HG02973 (cell line): Measurements from ENCODE around the gene SNRPB2.

Experiments
- ATAC-seq: cut with Tn5 transposase; IDR thresholded peaks from one replicate; pipeline ENCODE4 v1.9.1; 2021; ENCODE audit warnings: moderate library complexity; ENCODE audit not compliant: unreplicated experiment

The SNRPB2 gene

DNA sequence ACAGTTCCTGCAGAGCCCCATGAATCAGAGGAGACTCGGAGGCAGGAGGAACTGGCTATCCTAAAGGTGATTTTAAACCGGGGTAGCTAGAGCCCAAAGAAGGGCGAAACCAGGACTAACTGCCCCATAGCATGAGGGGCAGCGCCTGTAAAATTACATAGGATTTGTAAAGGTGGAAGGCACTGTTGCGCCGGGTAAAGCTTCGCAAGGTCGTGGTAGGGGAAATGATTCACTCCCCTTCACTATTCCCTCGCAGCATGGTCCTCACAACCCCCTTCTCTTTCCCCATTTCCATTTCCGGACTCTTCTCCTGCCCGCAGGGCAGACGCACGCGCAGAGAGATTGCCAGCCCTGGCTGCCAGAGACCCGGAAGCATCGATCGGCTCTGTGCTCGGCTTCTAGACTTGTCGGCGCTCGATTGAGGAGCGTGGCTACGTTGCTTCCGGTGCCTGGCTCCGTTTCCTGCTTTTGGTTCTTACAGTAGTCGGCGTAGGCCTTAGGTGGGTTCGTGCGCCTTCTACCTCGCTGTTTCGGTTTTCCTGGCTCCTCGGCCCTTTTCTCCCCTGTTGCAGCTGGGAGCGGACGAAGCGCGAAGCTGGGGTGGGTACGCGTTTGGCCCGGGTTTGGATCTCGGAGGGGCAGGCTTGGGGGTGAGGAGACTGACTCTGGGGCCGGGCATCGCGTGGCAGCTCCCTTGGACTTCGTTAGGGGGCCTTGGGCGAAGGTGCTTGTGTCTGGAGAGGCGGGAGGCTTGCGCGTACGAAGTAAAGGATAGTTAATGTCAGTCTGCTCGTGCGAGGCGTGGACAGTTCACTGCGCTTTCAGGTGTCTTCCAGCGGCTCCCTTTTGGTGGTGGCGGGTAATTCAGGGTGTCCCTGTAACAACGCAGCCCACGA is at the start of gene SNRPB2:
SNRPB2 (plus strand) TSS at position 462 of the 896 bp plus-strand sequence. CDS start 1,677 bp downstream, outside the sequence.
- peak; percentile 98 for ATAC-seq

- no peak for ATAC-seq
These were observed 45.4 kb upstream of the SNRPB2 start for GRCh38 chr20:16684416-16684815.

- no peak for ATAC-seq
These were observed 39.9 kb upstream of the SNRPB2 start for GRCh38 chr20:16689906-16690305.

DNA sequence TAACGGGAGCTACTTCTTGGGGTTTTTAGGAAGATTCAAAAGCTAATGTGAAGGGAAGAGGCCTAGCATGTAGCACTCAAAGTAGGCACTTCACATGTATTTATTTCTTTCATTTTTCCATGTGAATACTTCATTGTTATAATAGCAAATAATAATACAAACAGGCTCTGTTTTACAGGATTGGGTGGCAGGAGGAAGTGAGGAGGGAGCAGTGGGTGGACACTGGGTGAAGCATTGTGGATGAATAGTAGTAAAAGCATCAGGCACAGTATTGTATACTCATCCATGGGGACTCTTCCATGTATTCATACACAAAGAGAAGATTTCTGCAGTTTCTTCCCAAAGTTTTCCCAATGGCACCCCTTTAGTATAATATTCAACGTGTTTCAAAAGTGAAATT is 38.4 kb upstream of the SNRPB2 start:
- ATAC-seq: no peak

GRCh38 chr20:16692009-16692408 is 37.8 kb upstream of the SNRPB2 start:
- ATAC-seq: no peak

- ATAC-seq: no peak
These were observed 37.4 kb upstream of the SNRPB2 start for GRCh38 chr20:16692442-16692841.

DNA sequence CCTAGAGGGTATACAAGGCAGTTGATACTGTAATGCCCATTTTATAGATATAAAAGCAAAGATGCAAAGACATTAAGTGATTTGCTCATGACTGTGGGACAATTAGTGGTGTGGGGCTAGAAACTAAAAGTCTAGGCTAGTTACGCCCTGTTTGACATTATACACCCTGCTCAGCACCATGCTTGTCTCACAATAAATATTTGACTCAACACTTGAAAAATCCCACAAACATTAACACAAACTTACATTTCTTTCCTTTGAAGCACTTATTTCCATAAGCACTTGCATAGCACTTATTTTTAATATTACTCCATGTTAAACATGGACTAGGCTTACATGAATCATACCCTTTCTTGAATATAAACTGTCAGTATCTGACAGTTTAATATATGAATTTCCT is 36.5 kb upstream of the SNRPB2 start:
- no peak for ATAC-seq

- no peak for ATAC-seq
These were observed 35.7 kb upstream of the SNRPB2 start for GRCh38 chr20:16694161-16694560.

- ATAC-seq: no peak
These were observed 34.2 kb upstream of the SNRPB2 start for GRCh38 chr20:16695628-16696027.

- ATAC-seq: no peak
These were observed 30.5 kb upstream of the SNRPB2 start for GRCh38 chr20:16699293-16699692.

GRCh38 chr20:16701296-16701695 is 28.5 kb upstream of the SNRPB2 start:
- no peak for ATAC-seq

- no peak for ATAC-seq
These were observed 26.3 kb upstream of the SNRPB2 start for GRCh38 chr20:16703570-16703969.

DNA sequence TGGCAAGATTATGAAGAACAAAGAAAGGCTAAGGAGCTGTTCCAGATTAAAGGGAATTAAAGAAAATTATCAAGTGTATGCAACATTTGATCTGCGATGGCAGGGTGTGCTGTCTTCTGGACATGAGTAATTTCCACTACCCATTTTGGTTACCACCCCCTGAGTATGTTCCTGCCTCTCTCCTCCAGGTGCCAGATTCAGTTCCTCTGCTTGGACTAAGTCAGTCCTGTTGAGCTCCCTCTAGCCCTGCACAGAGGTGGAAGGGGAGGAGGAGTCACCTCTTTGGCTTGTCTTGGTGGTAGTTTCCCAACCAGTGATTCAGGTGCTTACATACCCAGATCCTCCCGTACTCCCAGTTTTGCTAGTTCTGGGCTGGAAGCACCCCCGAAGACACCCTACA is 22.2 kb upstream of the SNRPB2 start:
- peak; percentile 66 for ATAC-seq

DNA sequence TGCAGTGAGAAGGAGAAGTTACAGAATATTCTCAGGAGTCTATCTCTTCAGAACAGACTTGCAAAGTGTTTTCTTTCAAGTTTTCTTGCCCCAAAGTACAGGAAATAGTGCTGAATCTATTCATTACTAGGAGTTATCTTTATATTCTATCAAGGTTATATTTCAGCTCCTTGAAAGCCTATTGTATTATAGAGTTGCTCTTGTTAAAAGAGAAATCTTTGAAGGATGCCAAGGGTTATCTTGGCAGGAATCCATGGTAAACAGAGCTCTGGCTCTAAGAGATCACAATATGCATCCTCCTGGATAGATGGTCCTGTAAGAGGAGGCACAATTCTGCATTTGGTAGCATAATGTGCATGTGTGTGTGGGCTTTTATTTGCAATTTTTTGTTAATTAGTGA is 21.2 kb upstream of the SNRPB2 start:
- ATAC-seq: no peak

GRCh38 chr20:16709017-16709416 is 20.8 kb upstream of the SNRPB2 start:
- peak; percentile 74 for ATAC-seq

- no peak for ATAC-seq
These were observed 19.0 kb upstream of the SNRPB2 start for GRCh38 chr20:16710781-16711180.

DNA sequence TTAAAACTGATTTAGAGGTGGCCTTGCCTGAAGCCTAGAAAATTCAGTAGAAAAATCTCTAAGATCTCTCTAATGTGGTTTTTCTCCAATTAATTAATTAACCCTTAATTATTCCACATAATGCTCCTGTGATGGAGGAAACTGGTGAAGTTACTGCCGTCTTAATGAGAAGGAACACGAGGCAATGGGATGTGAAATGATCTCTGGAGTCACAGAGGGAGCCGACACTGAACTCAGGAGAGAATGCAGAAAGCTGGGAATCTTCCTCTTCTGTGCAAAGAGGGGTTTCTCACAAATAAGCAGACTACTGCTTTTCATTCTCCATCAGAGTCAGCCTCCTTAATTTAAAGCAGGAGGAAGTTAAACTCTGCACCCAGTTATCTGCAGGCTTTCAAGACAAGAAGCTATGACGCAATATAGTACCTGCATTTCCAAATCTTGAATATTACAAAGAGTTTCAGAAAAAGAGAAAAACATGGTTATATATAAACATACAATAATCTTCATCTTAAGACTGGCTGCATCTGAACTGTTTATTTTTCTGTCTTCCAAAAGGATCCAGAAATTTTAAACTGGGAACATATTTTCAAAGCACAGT is 18.1 kb upstream of the SNRPB2 start:
- ATAC-seq: no peak

- no peak for ATAC-seq
These were observed 17.3 kb upstream of the SNRPB2 start for GRCh38 chr20:16712511-16712947.

- no peak for ATAC-seq
These were observed 16.8 kb upstream of the SNRPB2 start for GRCh38 chr20:16713066-16713465.

- no peak for ATAC-seq
These were observed 15.6 kb upstream of the SNRPB2 start for GRCh38 chr20:16714242-16714641.

GRCh38 chr20:16714751-16715150 is 15.1 kb upstream of the SNRPB2 start:
- ATAC-seq: no peak

DNA sequence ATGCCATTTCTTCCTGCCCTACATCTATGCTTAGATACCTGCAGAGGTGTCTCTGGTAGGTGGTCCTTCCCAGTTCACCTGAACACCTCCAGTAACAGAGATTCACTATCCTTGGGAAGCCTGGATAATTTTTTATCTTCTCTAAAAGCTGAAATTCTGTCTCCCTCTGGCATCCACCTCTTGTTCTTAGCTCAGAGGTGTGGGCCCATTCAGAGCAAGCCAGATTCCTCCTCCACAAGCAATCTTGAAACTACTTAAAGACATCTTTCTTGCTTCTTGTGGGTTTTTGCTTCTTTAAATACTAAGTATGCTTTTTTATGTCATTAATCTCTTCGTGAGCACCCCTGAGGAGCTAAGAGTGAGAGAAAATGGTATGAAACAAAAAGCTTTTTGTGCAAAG is 10.4 kb upstream of the SNRPB2 start:
- no peak for ATAC-seq
